A673 (cell line): Measurements from ENCODE around the gene RTN1. TPM values are rescaled to one million over a fixed set of nuclear protein-coding genes. Genes with fewer than 3 reads are reported as not detected.

Experiments
- BruUV-seq: library from RNA; stranded (reverse); fragments of 400-500 nt; replicated peaks from 2 replicates; lab custom pipeline; 2021; lab: Mats Ljungman, UMichigan
- CTCF ChIA-PET: fragments of 300-600 bp; sonication (Branson Sonifier 250); formaldehyde crosslinking; loops from one replicate; lab custom pipeline; 2022; ENCODE audit warnings: antibody characterized with exemption; lab: Charles Lee
- POLR2A ChIA-PET: fragments of 300-600 bp; sonication (Branson Sonifier 250); formaldehyde crosslinking; loops from one replicate; lab custom pipeline; 2022; ENCODE audit warnings: antibody characterized with exemption; ENCODE audit not compliant: low non-redundant PET; lab: Charles Lee
- DNase-seq: peaks from one replicate; pipeline ENCODE4 v3.0.0-alpha.2; 2015; ENCODE audit warnings: low spot score
- H3K27ac ChIP-seq: fragments of 200-600 bp; sonication (generic); 2 replicates; pipeline ENCODE4 v1.5.1; 2016; ENCODE audit warnings: mixed run types, low read depth, mild to moderate bottlenecking, mixed read lengths, antibody characterized with exemption, low read length; ENCODE audit not compliant: poor library complexity, severe bottlenecking
- H3K27me3 ChIP-seq: fragments of 200-600 bp; sonication (generic); replicated peaks from 2 replicates; pipeline ENCODE4 v1.6.1; 2017; ENCODE audit warnings: mixed run types, low read depth, mild to moderate bottlenecking, mixed read lengths, antibody characterized with exemption, low read length; ENCODE audit not compliant: insufficient read depth, poor library complexity
- H3K36me3 ChIP-seq: fragments of 200-600 bp; sonication (generic); 2 replicates; pipeline ENCODE4 v1.6.1; 2016; ENCODE audit warnings: mixed run types, mild to moderate bottlenecking, mixed read lengths, antibody characterized with exemption, low read length; ENCODE audit not compliant: insufficient read depth, poor library complexity, severe bottlenecking
- H3K4me1 ChIP-seq: fragments of 200-600 bp; sonication (generic); 2 replicates; pipeline ENCODE4 v1.6.1; 2017; ENCODE audit warnings: mixed run types, mild to moderate bottlenecking, mixed read lengths, antibody characterized with exemption, low read length; ENCODE audit not compliant: insufficient read depth, poor library complexity, severe bottlenecking
- H3K4me3 ChIP-seq: fragments of 200-600 bp; sonication (generic); 2 replicates; pipeline ENCODE4 v1.5.1; 2016; ENCODE audit warnings: low read depth, mixed run types, mild to moderate bottlenecking, mixed read lengths, low read length; ENCODE audit not compliant: poor library complexity, severe bottlenecking
- H3K9me3 ChIP-seq: fragments of 200-600 bp; sonication (generic); 2 replicates; pipeline ENCODE4 v1.6.1; 2016; ENCODE audit warnings: mixed run types, low read depth, mild to moderate bottlenecking, mixed read lengths, antibody characterized with exemption, low read length; ENCODE audit not compliant: poor library complexity, severe bottlenecking
- CTCF ChIP-seq: fragments of 300-800, 200-600 bp; sonication (generic); conservative IDR thresholded peaks from 2 replicates; pipeline ENCODE4 v1.5.1; 2017; ENCODE audit warnings: low read depth, mild to moderate bottlenecking, antibody characterized with exemption, low read length, moderate library complexity, mixed read lengths
- EZH2 ChIP-seq: fragments of 200-600 bp; sonication (generic); IDR thresholded peaks from 2 replicates; pipeline ENCODE4 v1.6.1; 2017; ENCODE audit warnings: borderline replicate concordance, low read depth, mild to moderate bottlenecking, mixed read lengths, antibody characterized with exemption, low read length; ENCODE audit not compliant: poor library complexity, severe bottlenecking
- intact Hi-C: fragments of 100-400 bp; cut with micrococcal nuclease; formaldehyde crosslinking; loops from one replicate; pipeline ENCODE4 v1.10.0; 2022; ENCODE audit not compliant: unreplicated experiment
- total RNA-seq: library from RNA; stranded (reverse); gene quantifications from 2 replicates; pipeline ENCODE4 v1.2.3, GENCODE V29; 2021

The RTN1 gene
- total RNA-seq, 1 experiment from 2014 or later: 4.0 TPM

GRCh38 chr14:59830338-59830734, 40.2 kb downstream of the RTN1 start:
- intact Hi-C loops: loop anchor here (5.0 kb wide), 1 partner anchor 42 kb away; the partner anchor contains the start of gene RTN1
- Histone ChIP-seq H3K36me3 (no peaks in the 10 kb centered on the region), H3K4me3 (no peak overlapping the region), H3K27me3 (no peaks in the 10 kb centered on the region), H3K4me1 (peaks cover 18% of the 10 kb centered on the region), H3K9me3 (no peaks in the 10 kb centered on the region), H3K27ac (peak overlapping the region; percentile 23)
- ChIA-PET POLR2A (no interaction called here), CTCF (no interaction called here)
- no peak for DNase-seq
- TF ChIP-seq CTCF (no peak), EZH2 (no peak)
- BruUV-seq: no TSS peak

GRCh38 chr14:59829469-59830337, 40.9 kb downstream of the RTN1 start:
- CTCF ChIA-PET: no interaction called here
- intact Hi-C loops: loop anchor here (5.0 kb wide), 1 partner anchor 43 kb away; the partner anchor contains the start of gene RTN1
- Histone ChIP-seq H3K4me3 (no peak overlapping the region), H3K9me3 (no peaks in the 10 kb centered on the region), H3K4me1 (peaks cover 18% of the 10 kb centered on the region), H3K36me3 (no peaks in the 10 kb centered on the region), H3K27me3 (no peaks in the 10 kb centered on the region), H3K27ac (peak overlapping the region; percentile 23)
- TF ChIP-seq EZH2 (no peak), CTCF (no peak)
- BruUV-seq: no TSS peak
- POLR2A ChIA-PET: no interaction called here
- DNase-seq: peak; percentile 85

GRCh38 chr14:59828276-59828675, 42.3 kb downstream of the RTN1 start:
- no peak for DNase-seq
- POLR2A ChIA-PET: no interaction called here
- H3K9me3 ChIP-seq: no peaks in the 10 kb centered on the region
- H3K27ac ChIP-seq: no peak overlapping the region
- TF ChIP-seq CTCF (no peak), EZH2 (no peak)
- no peaks in the 10 kb centered on the region for H3K36me3 ChIP-seq
- intact Hi-C loops: no loop called here
- no peak overlapping the region for H3K4me3 ChIP-seq
- no TSS peak for BruUV-seq
- no peaks in the 10 kb centered on the region for H3K27me3 ChIP-seq
- CTCF ChIA-PET: interaction anchor here (0.6 kb wide), 1 partner anchor 108 kb away, joined by 3 read pairs; no protein-coding TSS in a partner anchor
- H3K4me1 ChIP-seq: peaks cover 18% of the 10 kb centered on the region
